H1 (cell line): ENCODE results near the gene MYO7B. TPM values are rescaled to one million over a fixed set of nuclear protein-coding genes. Genes with fewer than 3 reads are reported as not detected.

Experiments used
- EGR1 ChIP-seq: IDR thresholded peaks from 2 replicates; pipeline ENCODE4 v1.6.1; 2011; ENCODE audit warnings: low read depth, low read length, borderline replicate concordance
- EZH2 ChIP-seq: fragments of 200-600 bp; sonication (generic); IDR thresholded peaks from 2 replicates; pipeline ENCODE4 v1.7.1; 2012; ENCODE audit warnings: low read depth, mild to moderate bottlenecking, moderate library complexity, low read length, inconsistent platforms; ENCODE audit not compliant: severe bottlenecking
- RAD21 ChIP-seq, 2 experiments: IDR thresholded peaks in 1 of 2; conservative IDR thresholded peaks in 1 of 2; 2 replicates each; pipeline ENCODE4 v1.6.1; 2011; ENCODE audit warnings: low read depth in 2 of 2, low read length in 2 of 2, improper control_type of control experiment in 1 of 2, inconsistent platforms in 1 of 2, mild to moderate bottlenecking in 1 of 2, moderate library complexity in 1 of 2
- RBBP5 ChIP-seq: IDR thresholded peaks from 2 replicates; pipeline ENCODE4 v1.7.1; 2012; ENCODE audit warnings: low read depth, mild to moderate bottlenecking, inconsistent platforms, low read length, moderate library complexity, borderline replicate concordance
- SIRT6 ChIP-seq: IDR thresholded peaks from one replicate; pipeline ENCODE4 v1.7.1; 2012; ENCODE audit warnings: low read length, inconsistent platforms
- SP4 ChIP-seq: IDR thresholded peaks from 2 replicates; pipeline ENCODE4 v1.6.1; 2012; ENCODE audit warnings: low read length, inconsistent platforms
- SRF ChIP-seq: IDR thresholded peaks from 2 replicates; pipeline ENCODE4 v1.6.1; 2011; ENCODE audit warnings: mild to moderate bottlenecking, low read depth, low read length, moderate library complexity
- SUZ12 ChIP-seq: fragments of 200-600 bp; sonication (generic); IDR thresholded peaks from 2 replicates; pipeline ENCODE4 v1.6.1; 2012; ENCODE audit warnings: mild to moderate bottlenecking, inconsistent platforms, low read length, moderate library complexity, mixed read lengths
- YY1 ChIP-seq: IDR thresholded peaks from 2 replicates; pipeline ENCODE4 v1.6.1; 2011; ENCODE audit warnings: low read depth, mild to moderate bottlenecking, low read length
- ZNF274 ChIP-seq: IDR thresholded peaks from 2 replicates; pipeline ENCODE4 v1.7.0; 2012; ENCODE audit warnings: low read length, borderline replicate concordance; ENCODE audit errors: extremely low read depth
- polyA plus RNA-seq, 7 experiments: library from polyadenylated mRNA; depleted of rRNA in 3 of 7; stranded (reverse) in 5 of 7; unstranded in 2 of 7; fragments of >200 nt in 5 of 7; fragments of 200-250 nt in 2 of 7; gene quantifications; 1 replicate in 5 of 7; 2 replicates in 1 of 7; 4 replicates in 1 of 7; pipeline versions ENCODE4 v1.2.1 to v1.2.3, GENCODE V29; 2011 to 2013; ENCODE audit warnings: missing spikeins in 2 of 7, mixed read lengths in 2 of 7
- total RNA-seq: library from RNA; stranded (reverse); fragmentation: NEBNext Ultra II Directional; extraction: Animal tissue kit (Norgen Biotek cat#: 25700); gene quantifications from 2 replicates; pipeline ENCODE4 v1.2.1, GENCODE V29; 2021
- TF ChIP-seq, protein P1 (sequence below): fragments of 300-600 bp; sonication (generic); IDR thresholded peaks from 2 replicates; pipeline ENCODE4 v1.7.1; 2012; ENCODE audit warnings: low read length, moderate library complexity, mild to moderate bottlenecking, inconsistent platforms; ENCODE audit not compliant: insufficient replicate concordance

The MYO7B gene
- total and polyA plus RNA-seq, 2 of the 8 experiments (the other 6 are each of a cell fraction or from before 2014, with no cell fraction given): not detected

DNA sequence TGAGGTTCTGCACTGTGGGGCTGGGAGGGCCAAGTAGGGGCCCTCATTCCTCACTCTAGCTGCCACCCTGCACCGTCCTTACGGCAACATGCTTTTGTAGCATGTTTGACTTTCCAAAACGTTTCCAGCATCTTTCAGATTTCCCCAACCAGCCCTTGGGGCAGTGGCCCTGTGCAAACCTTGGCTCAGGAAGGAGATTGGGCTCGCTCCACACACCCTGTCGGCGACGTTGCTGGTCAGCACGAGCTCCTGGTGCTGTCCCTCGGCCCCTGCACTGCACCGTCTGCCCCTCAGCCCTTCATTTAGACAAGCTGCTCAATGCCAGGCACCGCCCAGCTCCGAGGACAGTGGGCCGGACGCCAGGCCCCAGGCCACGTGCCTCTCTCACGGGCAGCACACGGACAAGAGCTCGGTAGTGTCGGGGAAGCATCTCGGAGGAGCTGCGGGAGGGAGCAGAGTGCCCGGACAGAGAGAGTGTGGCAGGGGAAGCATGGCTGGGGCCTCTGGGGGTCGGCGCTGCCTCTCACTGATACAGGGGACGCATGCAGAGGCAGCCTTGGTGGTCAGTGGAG is 117.4 kb downstream of the MYO7B start (continued):
- TF ChIP-seq, protein P1, sequence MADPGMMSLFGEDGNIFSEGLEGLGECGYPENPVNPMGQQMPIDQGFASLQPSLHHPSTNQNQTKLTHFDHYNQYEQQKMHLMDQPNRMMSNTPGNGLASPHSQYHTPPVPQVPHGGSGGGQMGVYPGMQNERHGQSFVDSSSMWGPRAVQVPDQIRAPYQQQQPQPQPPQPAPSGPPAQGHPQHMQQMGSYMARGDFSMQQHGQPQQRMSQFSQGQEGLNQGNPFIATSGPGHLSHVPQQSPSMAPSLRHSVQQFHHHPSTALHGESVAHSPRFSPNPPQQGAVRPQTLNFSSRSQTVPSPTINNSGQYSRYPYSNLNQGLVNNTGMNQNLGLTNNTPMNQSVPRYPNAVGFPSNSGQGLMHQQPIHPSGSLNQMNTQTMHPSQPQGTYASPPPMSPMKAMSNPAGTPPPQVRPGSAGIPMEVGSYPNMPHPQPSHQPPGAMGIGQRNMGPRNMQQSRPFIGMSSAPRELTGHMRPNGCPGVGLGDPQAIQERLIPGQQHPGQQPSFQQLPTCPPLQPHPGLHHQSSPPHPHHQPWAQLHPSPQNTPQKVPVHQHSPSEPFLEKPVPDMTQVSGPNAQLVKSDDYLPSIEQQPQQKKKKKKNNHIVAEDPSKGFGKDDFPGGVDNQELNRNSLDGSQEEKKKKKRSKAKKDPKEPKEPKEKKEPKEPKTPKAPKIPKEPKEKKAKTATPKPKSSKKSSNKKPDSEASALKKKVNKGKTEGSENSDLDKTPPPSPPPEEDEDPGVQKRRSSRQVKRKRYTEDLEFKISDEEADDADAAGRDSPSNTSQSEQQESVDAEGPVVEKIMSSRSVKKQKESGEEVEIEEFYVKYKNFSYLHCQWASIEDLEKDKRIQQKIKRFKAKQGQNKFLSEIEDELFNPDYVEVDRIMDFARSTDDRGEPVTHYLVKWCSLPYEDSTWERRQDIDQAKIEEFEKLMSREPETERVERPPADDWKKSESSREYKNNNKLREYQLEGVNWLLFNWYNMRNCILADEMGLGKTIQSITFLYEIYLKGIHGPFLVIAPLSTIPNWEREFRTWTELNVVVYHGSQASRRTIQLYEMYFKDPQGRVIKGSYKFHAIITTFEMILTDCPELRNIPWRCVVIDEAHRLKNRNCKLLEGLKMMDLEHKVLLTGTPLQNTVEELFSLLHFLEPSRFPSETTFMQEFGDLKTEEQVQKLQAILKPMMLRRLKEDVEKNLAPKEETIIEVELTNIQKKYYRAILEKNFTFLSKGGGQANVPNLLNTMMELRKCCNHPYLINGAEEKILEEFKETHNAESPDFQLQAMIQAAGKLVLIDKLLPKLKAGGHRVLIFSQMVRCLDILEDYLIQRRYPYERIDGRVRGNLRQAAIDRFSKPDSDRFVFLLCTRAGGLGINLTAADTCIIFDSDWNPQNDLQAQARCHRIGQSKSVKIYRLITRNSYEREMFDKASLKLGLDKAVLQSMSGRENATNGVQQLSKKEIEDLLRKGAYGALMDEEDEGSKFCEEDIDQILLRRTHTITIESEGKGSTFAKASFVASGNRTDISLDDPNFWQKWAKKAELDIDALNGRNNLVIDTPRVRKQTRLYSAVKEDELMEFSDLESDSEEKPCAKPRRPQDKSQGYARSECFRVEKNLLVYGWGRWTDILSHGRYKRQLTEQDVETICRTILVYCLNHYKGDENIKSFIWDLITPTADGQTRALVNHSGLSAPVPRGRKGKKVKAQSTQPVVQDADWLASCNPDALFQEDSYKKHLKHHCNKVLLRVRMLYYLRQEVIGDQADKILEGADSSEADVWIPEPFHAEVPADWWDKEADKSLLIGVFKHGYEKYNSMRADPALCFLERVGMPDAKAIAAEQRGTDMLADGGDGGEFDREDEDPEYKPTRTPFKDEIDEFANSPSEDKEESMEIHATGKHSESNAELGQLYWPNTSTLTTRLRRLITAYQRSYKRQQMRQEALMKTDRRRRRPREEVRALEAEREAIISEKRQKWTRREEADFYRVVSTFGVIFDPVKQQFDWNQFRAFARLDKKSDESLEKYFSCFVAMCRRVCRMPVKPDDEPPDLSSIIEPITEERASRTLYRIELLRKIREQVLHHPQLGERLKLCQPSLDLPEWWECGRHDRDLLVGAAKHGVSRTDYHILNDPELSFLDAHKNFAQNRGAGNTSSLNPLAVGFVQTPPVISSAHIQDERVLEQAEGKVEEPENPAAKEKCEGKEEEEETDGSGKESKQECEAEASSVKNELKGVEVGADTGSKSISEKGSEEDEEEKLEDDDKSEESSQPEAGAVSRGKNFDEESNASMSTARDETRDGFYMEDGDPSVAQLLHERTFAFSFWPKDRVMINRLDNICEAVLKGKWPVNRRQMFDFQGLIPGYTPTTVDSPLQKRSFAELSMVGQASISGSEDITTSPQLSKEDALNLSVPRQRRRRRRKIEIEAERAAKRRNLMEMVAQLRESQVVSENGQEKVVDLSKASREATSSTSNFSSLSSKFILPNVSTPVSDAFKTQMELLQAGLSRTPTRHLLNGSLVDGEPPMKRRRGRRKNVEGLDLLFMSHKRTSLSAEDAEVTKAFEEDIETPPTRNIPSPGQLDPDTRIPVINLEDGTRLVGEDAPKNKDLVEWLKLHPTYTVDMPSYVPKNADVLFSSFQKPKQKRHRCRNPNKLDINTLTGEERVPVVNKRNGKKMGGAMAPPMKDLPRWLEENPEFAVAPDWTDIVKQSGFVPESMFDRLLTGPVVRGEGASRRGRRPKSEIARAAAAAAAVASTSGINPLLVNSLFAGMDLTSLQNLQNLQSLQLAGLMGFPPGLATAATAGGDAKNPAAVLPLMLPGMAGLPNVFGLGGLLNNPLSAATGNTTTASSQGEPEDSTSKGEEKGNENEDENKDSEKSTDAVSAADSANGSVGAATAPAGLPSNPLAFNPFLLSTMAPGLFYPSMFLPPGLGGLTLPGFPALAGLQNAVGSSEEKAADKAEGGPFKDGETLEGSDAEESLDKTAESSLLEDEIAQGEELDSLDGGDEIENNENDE: no peak
- TF ChIP-seq SP4 (no peak), SUZ12 (no peak), EZH2 (no peak), ZNF274 (no peak), RBBP5 (no peak), SRF (no peak), SIRT6 (no peak), RAD21 (IDR thresholded peaks at IDR 0.05 in 1 of 2, conservative IDR thresholded peaks at IDR 0.05 in 1 of 2; ENCODE audit: low read depth in 2 of 2, low read length in 2 of 2) (no peak), YY1 (no peak), EGR1 (no peak)
